Trophoblast cell (in vitro differentiated cells and primary cell): ENCODE measurements around the gene FGFBP2.

Source experiments
- DNase-seq, 2 donors: peaks; one replicate each; pipeline ENCODE4 v3.0.0-alpha.2; 2016
- H2AFZ ChIP-seq: 2 replicates; pipeline ENCODE4 v1.6.1; 2013; ENCODE audit warnings: low read length, moderate library complexity, mild to moderate bottlenecking; ENCODE audit not compliant: insufficient read depth, poor library complexity
- H2AK5ac ChIP-seq: 2 replicates; pipeline ENCODE4 v1.6.1; 2013; ENCODE audit warnings: mild to moderate bottlenecking, low read length
- H2BK120ac ChIP-seq: 2 replicates; pipeline ENCODE4 v1.6.1; 2013; ENCODE audit warnings: low read length, mild to moderate bottlenecking, moderate library complexity; ENCODE audit not compliant: insufficient read depth, poor library complexity
- H2BK12ac ChIP-seq: 2 replicates; pipeline ENCODE4 v1.6.1; 2013; ENCODE audit warnings: mild to moderate bottlenecking, low read length, moderate library complexity
- H2BK5ac ChIP-seq: 2 replicates; pipeline ENCODE4 v1.6.1; 2013; ENCODE audit warnings: low read length, low read depth, moderate library complexity, mild to moderate bottlenecking; ENCODE audit not compliant: poor library complexity
- H3K14ac ChIP-seq: 2 replicates; pipeline ENCODE4 v1.6.1; 2013; ENCODE audit warnings: mild to moderate bottlenecking, low read length
- H3K18ac ChIP-seq: 2 replicates; pipeline ENCODE4 v1.6.1; 2013; ENCODE audit warnings: mild to moderate bottlenecking, low read length
- H3K23ac ChIP-seq: 2 replicates; pipeline ENCODE4 v1.6.1; 2013; ENCODE audit warnings: low read length
- H3K27ac ChIP-seq: 2 replicates; pipeline ENCODE4 v1.5.1; 2013; ENCODE audit warnings: low read depth, mild to moderate bottlenecking, inconsistent platforms, low read length, moderate library complexity
- H3K27me3 ChIP-seq: 2 replicates; pipeline ENCODE4 v1.6.1; 2013; ENCODE audit warnings: inconsistent platforms, mild to moderate bottlenecking, low read length, moderate library complexity; ENCODE audit not compliant: insufficient read depth
- H3K36me3 ChIP-seq, 2 experiments: 1 replicate in 1 of 2; 2 replicates in 1 of 2; pipeline ENCODE4 v1.6.1; 2013; ENCODE audit warnings: low read length in 2 of 2, mild to moderate bottlenecking in 2 of 2, moderate library complexity in 1 of 2; ENCODE audit not compliant: insufficient read depth in 2 of 2, control insufficient read depth in 1 of 2
- H3K4ac ChIP-seq: 2 replicates; pipeline ENCODE4 v1.6.1; 2013; ENCODE audit warnings: low read depth, mild to moderate bottlenecking, low read length, moderate library complexity
- H3K4me1 ChIP-seq, 2 experiments: 1 replicate in 1 of 2; 2 replicates in 1 of 2; pipeline ENCODE4 v1.6.1; 2013; ENCODE audit warnings: low read length in 2 of 2, mild to moderate bottlenecking in 2 of 2, moderate library complexity in 1 of 2; ENCODE audit not compliant: insufficient read depth in 2 of 2, control insufficient read depth in 1 of 2
- H3K4me2 ChIP-seq: 2 replicates; pipeline ENCODE4 v1.6.1; 2013; ENCODE audit warnings: inconsistent platforms, mild to moderate bottlenecking, low read length, moderate library complexity
- H3K4me3 ChIP-seq: 2 replicates; pipeline ENCODE4 v1.5.1; 2013; ENCODE audit warnings: mild to moderate bottlenecking, low read depth, low read length, inconsistent platforms
- H3K79me1 ChIP-seq: one replicate; pipeline ENCODE4 v1.6.1; 2013; ENCODE audit warnings: low read length
- H3K79me2 ChIP-seq: 2 replicates; pipeline ENCODE4 v1.6.1; 2013; ENCODE audit warnings: low read length, mild to moderate bottlenecking; ENCODE audit not compliant: control insufficient read depth, insufficient read depth, poor library complexity
- H3K9ac ChIP-seq: 2 replicates; pipeline ENCODE4 v1.6.1; 2013; ENCODE audit warnings: mild to moderate bottlenecking, low read length
- H3K9me3 ChIP-seq: 2 replicates; pipeline ENCODE4 v1.6.1; 2013; ENCODE audit warnings: low read depth, mild to moderate bottlenecking, control low read depth, inconsistent platforms, low read length; ENCODE audit not compliant: insufficient read depth
- H4K12ac ChIP-seq: 2 replicates; pipeline ENCODE4 v1.6.1; 2013; ENCODE audit warnings: low read depth, mild to moderate bottlenecking, low read length, moderate library complexity
- H4K8ac ChIP-seq: 2 replicates; pipeline ENCODE4 v1.6.1; 2013; ENCODE audit warnings: low read depth, mild to moderate bottlenecking, low read length, moderate library complexity
- H4K91ac ChIP-seq: one replicate; pipeline ENCODE4 v1.6.1; 2013; ENCODE audit warnings: low read depth, mild to moderate bottlenecking, low read length, moderate library complexity
- WGBS: extraction: QIAGEN DNeasy Blood & Tissue Kit; methylation state at CpG from one replicate; pipeline ENCODE4 v1.1.7; 2013; ENCODE audit warnings: missing lambda C conversion rate; ENCODE audit not compliant: insufficient read length, insufficient coverage; ENCODE audit errors: extremely low coverage; 5-methylcytosine and 5-hydroxymethylcytosine counted together

Gene FGFBP2

DNA sequence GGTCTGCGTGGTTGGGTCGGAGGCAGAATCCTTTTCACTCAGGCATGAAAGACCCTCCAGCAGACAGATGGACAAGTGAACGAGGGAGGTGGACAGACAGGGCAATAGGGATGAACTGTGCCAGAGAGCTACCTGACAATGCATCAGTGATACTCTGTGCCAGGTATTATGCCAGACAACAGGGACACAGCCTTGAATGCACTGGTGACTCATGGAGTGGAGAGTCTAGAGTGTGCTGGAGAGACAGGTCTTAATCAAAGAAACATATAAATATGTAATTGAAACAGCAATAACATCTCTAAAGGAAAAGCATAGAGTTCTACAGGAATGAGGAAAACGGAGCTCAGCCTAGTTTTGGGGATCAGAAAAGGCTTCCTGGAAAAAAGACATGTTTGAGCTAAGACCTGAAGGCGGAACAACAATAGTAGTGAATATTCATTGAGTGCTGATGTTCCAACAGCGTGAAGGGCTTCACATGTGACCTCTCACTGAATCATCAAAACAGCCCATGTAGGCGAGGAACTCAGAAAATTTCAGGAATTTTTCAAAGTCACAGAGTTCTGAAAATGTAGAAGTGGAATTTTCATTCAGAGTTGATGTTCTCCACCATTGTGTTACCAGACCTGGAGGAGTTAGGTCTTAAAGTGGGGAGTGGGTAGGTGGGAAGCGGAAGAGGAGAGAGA, 20.0 kb upstream of the FGFBP2 start:
- Histone ChIP-seq H3K9ac (no peak overlapping the region), H3K36me3 (peaks cover 11 to 15% of the 10 kb centered on the region in 2 experiments), H2BK12ac (no peak overlapping the region), H2BK120ac (no peak overlapping the region), H3K23ac (no peak overlapping the region), H3K27me3 (no peaks in the 10 kb centered on the region), H3K18ac (no peak overlapping the region), H3K4me3 (no peak overlapping the region), H3K4me2 (no peak overlapping the region), H3K4me1 (peaks cover 4 to 11% of the 10 kb centered on the region in 2 experiments), H3K14ac (no peak overlapping the region), H2AK5ac (no peak overlapping the region), H4K91ac (no peak overlapping the region), H2BK5ac (no peak overlapping the region), H2AFZ (no peak overlapping the region), H3K4ac (no peak overlapping the region), H3K27ac (peak overlapping the region; percentile 1), H4K12ac (no peak overlapping the region), H4K8ac (no peak overlapping the region), H3K9me3 (peaks cover 1% of the 10 kb centered on the region), H3K79me2 (no peaks in the 10 kb centered on the region), H3K79me1 (no peaks in the 10 kb centered on the region)
- DNase-seq, result peak in 1 of 2 donors; percentile 51
- WGBS, result no CpG with 5 or more reads among the region's 8 CpGs

DNA sequence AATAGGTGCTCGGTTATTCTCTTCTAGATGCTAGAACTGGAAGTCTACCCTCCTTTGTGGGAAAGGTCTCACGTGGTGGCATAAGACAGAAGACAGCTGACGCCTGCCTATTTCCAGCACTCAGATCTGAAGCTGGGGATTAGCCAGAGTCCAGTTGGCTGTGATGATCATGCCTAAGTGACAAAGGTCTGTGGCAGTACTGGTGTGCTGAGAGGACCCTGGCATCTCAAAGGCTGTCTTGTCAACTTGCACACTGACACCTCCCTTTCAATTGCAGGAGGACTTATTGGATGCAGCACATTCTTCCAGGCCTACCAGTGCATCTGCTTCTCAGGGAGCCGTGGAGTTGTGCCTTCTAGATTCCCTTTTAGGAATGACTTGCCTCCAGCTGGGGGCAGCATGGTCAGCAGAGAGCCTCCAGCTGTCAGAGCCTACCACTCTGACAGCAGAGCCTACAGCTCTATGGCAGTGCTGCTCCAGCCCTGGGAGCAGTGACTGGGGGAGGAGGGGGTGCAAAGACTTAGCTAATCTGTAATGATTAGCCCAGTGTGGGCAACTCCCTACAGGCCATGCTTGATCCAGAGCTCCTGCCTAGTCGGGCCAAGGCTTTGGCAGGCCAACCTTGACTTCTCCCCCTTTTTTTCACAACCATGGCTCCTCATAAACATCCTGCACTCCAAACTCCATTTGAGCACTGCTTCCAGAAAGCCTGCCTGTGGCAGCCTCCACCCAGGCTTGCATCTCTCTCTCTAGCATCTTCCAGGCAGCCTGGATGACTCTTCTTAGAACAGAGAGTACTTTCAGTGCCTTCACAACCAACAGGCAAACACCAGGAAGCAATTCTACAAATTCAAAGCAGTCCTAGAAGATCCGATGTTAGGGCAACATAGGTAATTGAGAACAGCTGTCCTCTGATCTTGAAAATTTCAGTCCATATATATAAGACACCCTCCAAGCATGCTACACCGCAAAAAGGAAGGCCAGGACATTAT, 13.8 kb upstream of the FGFBP2 start:
- no peak overlapping the region for H3K9ac ChIP-seq
- H2AFZ ChIP-seq, result no peak overlapping the region
- no peak overlapping the region for H2BK12ac ChIP-seq
- no peaks in the 10 kb centered on the region for H3K27me3 ChIP-seq
- no peak overlapping the region for H3K14ac ChIP-seq
- H4K91ac ChIP-seq, result no peak overlapping the region
- no peak overlapping the region for H3K4me2 ChIP-seq
- H3K4me3 ChIP-seq, result no peak overlapping the region
- H4K12ac ChIP-seq, result no peak overlapping the region
- no peaks in the 10 kb centered on the region for H3K4me1 ChIP-seq
- no peak overlapping the region for H3K23ac ChIP-seq
- H3K79me2 ChIP-seq, result no peaks in the 10 kb centered on the region
- no peak overlapping the region for H2BK5ac ChIP-seq
- H3K27ac ChIP-seq, result no peak overlapping the region
- no peak overlapping the region for H3K4ac ChIP-seq
- no peaks in the 10 kb centered on the region for H3K9me3 ChIP-seq
- no peaks in the 10 kb centered on the region for H3K79me1 ChIP-seq
- H2AK5ac ChIP-seq, result no peak overlapping the region
- no peak for DNase-seq
- H3K18ac ChIP-seq, result no peak overlapping the region
- no CpG with 5 or more reads among the region's 7 CpGs for WGBS
- H2BK120ac ChIP-seq, result no peak overlapping the region
- H4K8ac ChIP-seq, result no peak overlapping the region
- H3K36me3 ChIP-seq, result peaks cover 0 to 6% of the 10 kb centered on the region in 2 experiments

GRCh38 chr4:15971068-15971801, 8.3 kb upstream of the FGFBP2 start:
- Histone ChIP-seq H3K9ac (no peak overlapping the region), H3K27ac (no peak overlapping the region), H3K27me3 (no peaks in the 10 kb centered on the region), H2AK5ac (no peak overlapping the region), H4K91ac (no peak overlapping the region), H3K79me1 (no peaks in the 10 kb centered on the region), H3K79me2 (no peaks in the 10 kb centered on the region), H2AFZ (no peak overlapping the region), H2BK5ac (no peak overlapping the region), H3K9me3 (peaks cover 2% of the 10 kb centered on the region), H3K18ac (no peak overlapping the region), H3K4me1 (no peaks in the 10 kb centered on the region), H3K23ac (no peak overlapping the region), H3K14ac (no peak overlapping the region), H3K4me2 (no peak overlapping the region), H2BK12ac (no peak overlapping the region), H2BK120ac (no peak overlapping the region), H3K4ac (no peak overlapping the region), H3K36me3 (peaks cover 0 to 2% of the 10 kb centered on the region in 2 experiments), H4K12ac (no peak overlapping the region), H4K8ac (no peak overlapping the region), H3K4me3 (no peak overlapping the region)
- DNase-seq, result no peak
- WGBS, result no CpG with 5 or more reads among the region's 9 CpGs

- no peak for DNase-seq
- Histone ChIP-seq H3K4me2 (no peak overlapping the region), H3K4me3 (no peak overlapping the region), H3K27ac (no peak overlapping the region), H4K91ac (no peak overlapping the region), H4K8ac (no peak overlapping the region), H4K12ac (no peak overlapping the region), H3K79me1 (no peaks in the 10 kb centered on the region), H2BK5ac (no peak overlapping the region), H3K36me3 (peaks cover 0 to 2% of the 10 kb centered on the region in 2 experiments), H3K4me1 (no peaks in the 10 kb centered on the region), H3K9me3 (peaks cover 2% of the 10 kb centered on the region), H2AFZ (no peak overlapping the region), H2BK12ac (no peak overlapping the region), H3K79me2 (no peaks in the 10 kb centered on the region), H2AK5ac (no peak overlapping the region), H3K4ac (no peak overlapping the region), H3K9ac (no peak overlapping the region), H3K14ac (no peak overlapping the region), H3K18ac (no peak overlapping the region), H2BK120ac (no peak overlapping the region), H3K27me3 (no peaks in the 10 kb centered on the region), H3K23ac (no peak overlapping the region)
- WGBS, result no CpG with 5 or more reads among the region's 11 CpGs
These were observed 5.8 kb upstream of the FGFBP2 start for GRCh38 chr4:15968551-15969300.
